ENCODE results near the gene LAPTM5.

Gene LAPTM5

GRCh38 chr1:30742963-30743559, 14.5 kb downstream of the LAPTM5 start:
- no peak for DNase-seq (ENCODE audit: low read depth in 2 of 2)

GRCh38 chr1:30742300-30742962, 15.1 kb downstream of the LAPTM5 start:
- no peak for DNase-seq (ENCODE audit: low read depth in 2 of 2)

- no peak for DNase-seq (ENCODE audit: low read depth in 2 of 2)
Measured at GRCh38 chr1:30741239-30741894, 16.2 kb downstream of the LAPTM5 start.

GRCh38 chr1:30740251-30741238, 17.0 kb downstream of the LAPTM5 start:
- DNase-seq (ENCODE audit: low read depth in 2 of 2): no peak

- DNase-seq (ENCODE audit: low read depth in 2 of 2): no peak
Measured at GRCh38 chr1:30739601-30740000, 18.0 kb downstream of the LAPTM5 start.

- no peak for DNase-seq (ENCODE audit: low read depth in 2 of 2)
Measured at GRCh38 chr1:30738715-30739559, 18.6 kb downstream of the LAPTM5 start.

- no peak for DNase-seq (ENCODE audit: low read depth in 2 of 2)
Measured at GRCh38 chr1:30738040-30738714, 19.4 kb downstream of the LAPTM5 start.

GRCh38 chr1:30737357-30738039, 20.1 kb downstream of the LAPTM5 start:
- DNase-seq (ENCODE audit: low read depth in 2 of 2): no peak

- no peak for DNase-seq (ENCODE audit: low read depth in 2 of 2)
Measured at GRCh38 chr1:30735668-30736498, 21.7 kb downstream of the LAPTM5 start.

- no peak for DNase-seq (ENCODE audit: low read depth in 2 of 2)
Measured at GRCh38 chr1:30735124-30735523, 22.4 kb downstream of the LAPTM5 start.

- no peak for DNase-seq (ENCODE audit: low read depth in 2 of 2)
Measured at GRCh38 chr1:30734580-30734979, 23.0 kb downstream of the LAPTM5 start.

- no peak for DNase-seq (ENCODE audit: low read depth in 2 of 2)
Measured at GRCh38 chr1:30734106-30734505, 23.5 kb downstream of the LAPTM5 start.

GRCh38 chr1:30733493-30733892, 24.1 kb downstream of the LAPTM5 start:
- DNase-seq (ENCODE audit: low read depth in 2 of 2): no peak

GRCh38 chr1:30732277-30732996, 25.1 kb downstream of the LAPTM5 start:
- DNase-seq (ENCODE audit: low read depth in 2 of 2): no peak

GRCh38 chr1:30731806-30732276, 25.7 kb downstream of the LAPTM5 start:
- no peak for DNase-seq (ENCODE audit: low read depth in 2 of 2)

GRCh38 chr1:30731109-30731805, 26.3 kb downstream of the LAPTM5 start:
- DNase-seq (ENCODE audit: low read depth in 2 of 2): no peak

- DNase-seq (ENCODE audit: low read depth in 2 of 2): no peak
Measured at GRCh38 chr1:30730346-30731108, 27.0 kb downstream of the LAPTM5 start.

All from stimulated activated CD4-positive, alpha-beta T cell treated with anti-CD3 and anti-CD28 coated beads, Interleukin-1b, Interleukin-23, amount 100 ng/mL, for 1 hour (primary cell).